Breast epithelium (tissue), 4 donors: ENCODE results near the gene TMEM273. TPM values are rescaled to one million over a fixed set of nuclear protein-coding genes. Genes with fewer than 3 reads are reported as not detected.

ENCODE experiments used
- DNase-seq, 2 donors: peaks; one replicate each; pipeline ENCODE4 v3.0.0-alpha.2; 2019; ENCODE audit warnings: low spot score in 2 of 2
- H3K27ac ChIP-seq, 2 donors: fragments of 200-600 bp; sonication (generic) in 1 of 2; one replicate each; pipeline ENCODE4 v1.5.1; 2016 to 2019; ENCODE audit warnings: mild to moderate bottlenecking in 1 of 2
- H3K27me3 ChIP-seq, 2 donors: fragments of 200-600 bp; sonication (generic) in 1 of 2; one replicate each; pipeline versions ENCODE4 v1.5.1 to v1.6.0; 2017 to 2019; ENCODE audit warnings: control low read depth in 1 of 2, mild to moderate bottlenecking in 1 of 2
- H3K36me3 ChIP-seq: fragments of 200-600 bp; one replicate; pipeline ENCODE4 v1.5.1; 2019
- H3K4me1 ChIP-seq, 2 donors: fragments of 200-600 bp; sonication (generic); one replicate each; pipeline ENCODE4 v1.5.1; 2016 to 2019; ENCODE audit warnings: control low read depth in 1 of 2
- H3K4me3 ChIP-seq, 3 donors: fragments of 200-600 bp; sonication (generic); 1 replicate in 2 of 3; 2 replicates in 1 of 3; pipeline ENCODE4 v1.5.1; 2016 to 2019; ENCODE audit warnings: mild to moderate bottlenecking in 3 of 3, moderate library complexity in 2 of 3
- H3K9me3 ChIP-seq, 2 donors: fragments of 200-600 bp; sonication (generic) in 1 of 2; one replicate each; pipeline ENCODE4 v1.5.1; 2016 to 2019; ENCODE audit warnings: control low read depth in 1 of 2
- POLR2A ChIP-seq: fragments of 450-650 bp; IDR thresholded peaks from one replicate; pipeline ENCODE4 v1.6.1; 2016; ENCODE audit warnings: antibody characterized with exemption, mild to moderate bottlenecking, moderate library complexity
- POLR2AphosphoS5 ChIP-seq, 3 donors: sonication (generic); formaldehyde crosslinking; IDR thresholded peaks; one replicate each; pipeline ENCODE4 v1.6.1; 2017; ENCODE audit warnings: antibody characterized with exemption in 3 of 3
- intact Hi-C: fragments of 100-400 bp; cut with DNase I; formaldehyde crosslinking; loops from one replicate; pipeline ENCODE4 v1.15.1; 2023; ENCODE audit warnings: low total_unique reads
- total RNA-seq, 3 donors: library from RNA; depleted of rRNA; stranded (reverse); fragments of >200 nt; gene quantifications; one replicate each; pipeline ENCODE4 v1.1.0, GENCODE V29; 2016
- TF ChIP-seq, protein P1 (sequence below), 3 donors: fragments of 450-650 bp; IDR thresholded peaks; one replicate each; pipeline ENCODE4 v1.5.1; 2016 to 2017; ENCODE audit warnings: antibody characterized with exemption in 3 of 3, mild to moderate bottlenecking in 3 of 3, moderate library complexity in 3 of 3

Gene TMEM273
- total RNA-seq, 3 donors from 2014 or later: 9.1 to 29.8 (median 18.4) TPM

DNA sequence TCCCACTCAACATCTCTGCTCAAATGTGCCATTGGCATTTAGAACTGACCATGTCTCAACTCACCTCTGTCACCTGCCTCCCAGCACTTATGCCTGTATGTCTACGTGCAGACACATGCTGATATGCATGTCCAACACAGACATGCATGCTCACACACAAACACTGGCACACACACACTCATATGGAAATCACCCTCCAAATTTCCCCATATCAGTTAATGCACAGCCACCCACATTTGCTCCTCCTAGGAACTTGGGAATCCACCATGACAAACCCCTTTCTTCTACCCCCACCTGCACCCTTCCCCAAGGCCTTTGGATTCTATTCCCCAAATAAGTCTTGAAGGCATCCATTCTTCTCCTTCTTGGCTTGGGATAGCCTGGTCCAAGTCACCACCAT is 58.8 kb downstream of the TMEM273 start:
- Histone ChIP-seq H3K9me3 (no peaks in the 10 kb centered on the region), H3K4me3 (no peak overlapping the region), H3K36me3 (no peaks in the 10 kb centered on the region), H3K4me1 (no peaks in the 10 kb centered on the region), H3K27ac (no peak overlapping the region), H3K27me3 (no peaks in the 10 kb centered on the region)
- TF ChIP-seq POLR2A: no peak
- TF ChIP-seq, protein P1, sequence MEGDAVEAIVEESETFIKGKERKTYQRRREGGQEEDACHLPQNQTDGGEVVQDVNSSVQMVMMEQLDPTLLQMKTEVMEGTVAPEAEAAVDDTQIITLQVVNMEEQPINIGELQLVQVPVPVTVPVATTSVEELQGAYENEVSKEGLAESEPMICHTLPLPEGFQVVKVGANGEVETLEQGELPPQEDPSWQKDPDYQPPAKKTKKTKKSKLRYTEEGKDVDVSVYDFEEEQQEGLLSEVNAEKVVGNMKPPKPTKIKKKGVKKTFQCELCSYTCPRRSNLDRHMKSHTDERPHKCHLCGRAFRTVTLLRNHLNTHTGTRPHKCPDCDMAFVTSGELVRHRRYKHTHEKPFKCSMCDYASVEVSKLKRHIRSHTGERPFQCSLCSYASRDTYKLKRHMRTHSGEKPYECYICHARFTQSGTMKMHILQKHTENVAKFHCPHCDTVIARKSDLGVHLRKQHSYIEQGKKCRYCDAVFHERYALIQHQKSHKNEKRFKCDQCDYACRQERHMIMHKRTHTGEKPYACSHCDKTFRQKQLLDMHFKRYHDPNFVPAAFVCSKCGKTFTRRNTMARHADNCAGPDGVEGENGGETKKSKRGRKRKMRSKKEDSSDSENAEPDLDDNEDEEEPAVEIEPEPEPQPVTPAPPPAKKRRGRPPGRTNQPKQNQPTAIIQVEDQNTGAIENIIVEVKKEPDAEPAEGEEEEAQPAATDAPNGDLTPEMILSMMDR (IDR thresholded peaks at IDR 0.05): no peak
- intact Hi-C loops: no loop called here
- no peak for DNase-seq

DNA sequence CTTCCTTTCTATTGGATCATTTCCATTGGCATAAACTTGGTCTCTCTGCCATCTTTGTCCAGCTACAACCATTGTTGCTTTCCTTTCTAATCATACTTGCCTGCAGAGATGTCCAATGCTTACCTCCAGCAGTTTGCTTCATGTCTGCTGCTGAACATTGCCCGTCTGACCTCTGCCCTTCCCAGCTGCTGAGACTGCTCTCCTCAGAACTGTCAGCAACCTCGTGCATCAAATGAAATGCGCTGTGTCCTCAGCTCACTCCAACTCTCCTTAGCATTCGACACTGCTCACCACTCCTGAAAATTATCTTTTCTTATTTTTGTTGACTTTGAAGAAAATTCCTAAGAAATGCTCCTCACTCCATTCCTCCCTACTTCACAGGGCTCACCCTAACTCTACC is 59.3 kb downstream of the TMEM273 start:
- H3K9me3 ChIP-seq: no peaks in the 10 kb centered on the region
- intact Hi-C loops: no loop called here
- TF ChIP-seq, protein P1 (IDR thresholded peaks at IDR 0.05): no peak
- TF ChIP-seq POLR2AphosphoS5 (IDR thresholded peaks at IDR 0.05): no peak
- TF ChIP-seq POLR2A: no peak
- DNase-seq: no peak
- H3K4me3 ChIP-seq: no peak overlapping the region
- no peaks in the 10 kb centered on the region for H3K36me3 ChIP-seq
- H3K27ac ChIP-seq: no peak overlapping the region
- H3K27me3 ChIP-seq: no peaks in the 10 kb centered on the region
- no peaks in the 10 kb centered on the region for H3K4me1 ChIP-seq

DNA sequence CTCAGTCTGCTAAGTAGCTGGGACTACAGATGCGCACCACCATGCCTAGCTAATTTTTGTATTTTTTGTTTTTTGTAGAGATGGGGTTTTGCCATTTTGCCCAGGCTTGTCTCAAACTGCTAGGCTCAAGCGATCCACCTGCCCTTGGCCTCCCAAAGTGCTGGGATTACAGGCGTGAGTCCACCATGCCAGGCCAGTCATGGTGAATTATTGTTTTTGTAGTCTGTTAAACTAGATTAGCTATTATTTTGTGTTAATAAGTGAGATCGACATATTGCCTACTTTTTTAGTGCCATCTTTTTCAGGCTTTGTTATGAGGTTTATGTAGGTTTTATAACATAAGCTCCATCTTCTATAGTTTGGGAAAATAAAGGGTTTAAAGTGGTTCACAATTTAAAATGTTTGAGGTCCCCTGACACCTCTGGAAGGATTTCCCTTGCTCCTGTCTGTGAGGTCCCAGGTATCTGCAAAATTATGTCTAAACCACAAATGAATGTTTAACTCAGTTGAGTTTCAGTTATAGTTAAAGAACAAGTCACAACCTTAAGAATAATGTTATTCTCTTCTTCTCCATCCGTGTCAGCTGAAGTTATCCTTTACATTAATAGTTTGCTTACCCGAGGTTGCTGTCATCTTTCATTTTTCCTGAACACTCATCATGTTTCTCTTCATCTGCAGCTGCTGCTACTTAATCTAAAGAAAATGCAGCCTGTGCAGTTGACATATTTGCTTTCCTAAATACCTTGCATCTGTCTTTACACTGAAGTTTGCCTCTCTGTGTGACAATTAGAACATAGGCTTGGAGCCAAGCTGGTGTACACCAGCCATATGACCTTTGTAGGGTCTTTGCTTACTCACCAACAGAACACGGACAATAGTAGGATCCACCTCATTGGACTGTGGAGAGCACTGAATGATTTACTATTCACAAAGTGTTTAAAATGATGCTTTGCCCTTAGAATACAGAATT is 63.9 kb downstream of the TMEM273 start:
- H3K27me3 ChIP-seq: no peaks in the 10 kb centered on the region
- no peak overlapping the region for H3K4me3 ChIP-seq
- H3K27ac ChIP-seq: no peak overlapping the region
- intact Hi-C loops: no loop called here
- no peaks in the 10 kb centered on the region for H3K4me1 ChIP-seq
- no peak for DNase-seq
- no peaks in the 10 kb centered on the region for H3K36me3 ChIP-seq
- no peaks in the 10 kb centered on the region for H3K9me3 ChIP-seq
- TF ChIP-seq POLR2A (no peak), POLR2AphosphoS5 (IDR thresholded peaks at IDR 0.05) (no peak)
- TF ChIP-seq, protein P1 (IDR thresholded peaks at IDR 0.05): no peak

DNA sequence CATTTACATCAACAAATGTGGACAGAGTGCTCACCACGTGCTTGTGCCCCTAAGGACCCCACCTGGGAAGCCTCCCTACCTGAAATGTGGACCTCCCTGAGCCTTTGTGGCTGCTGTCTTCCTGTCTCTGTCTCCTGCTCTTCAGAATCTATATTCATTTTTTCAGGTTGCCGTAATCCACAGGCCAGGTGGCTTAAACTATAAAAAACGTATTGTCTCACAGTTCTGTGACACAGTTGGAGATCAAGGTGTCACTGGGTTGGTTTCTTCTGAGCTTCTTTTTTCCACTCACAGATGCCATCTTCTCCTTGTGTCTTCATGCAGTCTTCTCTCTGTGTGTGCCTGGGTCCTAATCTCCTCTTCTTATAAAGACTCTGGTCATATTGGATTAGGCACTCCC is 67.3 kb downstream of the TMEM273 start:
- H3K9me3 ChIP-seq: no peaks in the 10 kb centered on the region
- no peaks in the 10 kb centered on the region for H3K4me1 ChIP-seq
- H3K36me3 ChIP-seq: no peaks in the 10 kb centered on the region
- intact Hi-C loops: no loop called here
- H3K27me3 ChIP-seq: no peaks in the 10 kb centered on the region
- no peak for DNase-seq
- TF ChIP-seq POLR2A (no peak), POLR2AphosphoS5 (IDR thresholded peaks at IDR 0.05) (no peak)
- TF ChIP-seq, protein P1 (IDR thresholded peaks at IDR 0.05): no peak
- no peak overlapping the region for H3K4me3 ChIP-seq
- H3K27ac ChIP-seq: no peak overlapping the region

DNA sequence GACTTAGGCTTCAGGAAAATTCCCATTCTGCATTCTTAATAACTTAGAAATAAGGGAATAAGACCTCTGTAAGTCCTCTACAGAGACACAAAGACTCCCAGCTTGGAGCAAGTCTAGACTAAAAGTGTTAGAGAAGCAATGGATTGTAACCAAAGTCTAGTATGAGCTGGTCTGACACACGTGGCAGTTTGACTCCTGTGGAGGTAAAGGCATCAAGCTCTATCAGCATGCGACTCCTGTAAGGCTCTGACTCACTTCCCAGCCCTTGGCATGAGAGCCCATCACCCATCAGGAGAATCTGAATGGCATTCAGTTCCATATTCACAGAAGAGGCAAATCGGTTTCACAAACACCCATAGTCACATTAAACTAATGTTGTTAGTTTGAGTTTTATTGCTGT is 68.4 kb downstream of the TMEM273 start:
- DNase-seq: no peak
- H3K9me3 ChIP-seq: no peaks in the 10 kb centered on the region
- H3K36me3 ChIP-seq: no peaks in the 10 kb centered on the region
- H3K27me3 ChIP-seq: no peaks in the 10 kb centered on the region
- H3K27ac ChIP-seq: no peak overlapping the region
- no peak overlapping the region for H3K4me3 ChIP-seq
- TF ChIP-seq, protein P1 (IDR thresholded peaks at IDR 0.05): no peak
- TF ChIP-seq POLR2AphosphoS5 (IDR thresholded peaks at IDR 0.05): no peak
- TF ChIP-seq POLR2A: no peak
- intact Hi-C loops: no loop called here
- H3K4me1 ChIP-seq: no peaks in the 10 kb centered on the region
